ENCODE data around the gene ABR.

GRCh38 chr17:1034652-1035210 is 145.1 kb downstream of the ABR start:
- TF ChIP-seq EP300 (conservative IDR thresholded peaks at IDR 0.05; ENCODE audit: poor library complexity, severe bottlenecking) (no peak), CTCF (IDR thresholded peaks at IDR 0.05; ENCODE audit: poor library complexity, severe bottlenecking) (no peak)
